ENCODE measurements around the gene KCNK13.
"Not testable (repeated sequence)": the region's sequence is repeated elsewhere in the genome, so short reads cannot be mapped to it uniquely, and the experiment has no call there.

The KCNK13 gene

GRCh38 chr14:90060965-90061684 lies 669 bp upstream of the KCNK13 start:
- DNase-seq (ENCODE audit: low read depth) = no peak

- no peak for DNase-seq (ENCODE audit: low read depth)
Measured at GRCh38 chr14:90062127-90062794, 467 bp downstream of the KCNK13 start.

GRCh38 chr14:90062822-90063539 lies 1.2 kb downstream of the KCNK13 start:
- DNase-seq (ENCODE audit: low read depth) = no peak

GRCh38 chr14:90072350-90072749 lies 10.6 kb downstream of the KCNK13 start:
- no peak for DNase-seq (ENCODE audit: low read depth)

- no peak for DNase-seq (ENCODE audit: low read depth)
Measured at GRCh38 chr14:90079576-90079975, 17.8 kb downstream of the KCNK13 start.

- DNase-seq (ENCODE audit: low read depth) = no peak
Measured at GRCh38 chr14:90087433-90087832, 25.6 kb downstream of the KCNK13 start.

GRCh38 chr14:90088176-90088575 lies 26.4 kb downstream of the KCNK13 start:
- no peak for DNase-seq (ENCODE audit: low read depth)

- not testable (repeated sequence) for DNase-seq (ENCODE audit: low read depth)
Measured at GRCh38 chr14:90089486-90089885, 27.7 kb downstream of the KCNK13 start.

GRCh38 chr14:90091393-90091792 lies 29.6 kb downstream of the KCNK13 start:
- no peak for DNase-seq (ENCODE audit: low read depth)

- no peak for DNase-seq (ENCODE audit: low read depth)
Measured at GRCh38 chr14:90093942-90094595, 32.3 kb downstream of the KCNK13 start.

- DNase-seq (ENCODE audit: low read depth) = no peak
Measured at GRCh38 chr14:90095096-90095495, 33.3 kb downstream of the KCNK13 start.

- no peak for DNase-seq (ENCODE audit: low read depth)
Measured at GRCh38 chr14:90096566-90096965, 34.8 kb downstream of the KCNK13 start.

- no peak for DNase-seq (ENCODE audit: low read depth)
Measured at GRCh38 chr14:90103808-90104207, 42.0 kb downstream of the KCNK13 start.

GRCh38 chr14:90105756-90106155 lies 44.0 kb downstream of the KCNK13 start:
- DNase-seq (ENCODE audit: low read depth) = no peak

GRCh38 chr14:90107789-90108188 lies 46.0 kb downstream of the KCNK13 start:
- DNase-seq (ENCODE audit: low read depth) = no peak

- DNase-seq (ENCODE audit: low read depth) = no peak
Measured at GRCh38 chr14:90109858-90110257, 48.1 kb downstream of the KCNK13 start.

GRCh38 chr14:90111895-90112534 lies 50.2 kb downstream of the KCNK13 start:
- DNase-seq (ENCODE audit: low read depth) = no peak

- DNase-seq (ENCODE audit: low read depth) = no peak
Measured at GRCh38 chr14:90114554-90114953, 52.8 kb downstream of the KCNK13 start.

- DNase-seq (ENCODE audit: low read depth) = no peak
Measured at GRCh38 chr14:90115780-90116179, 54.0 kb downstream of the KCNK13 start.

- DNase-seq (ENCODE audit: low read depth) = no peak
Measured at GRCh38 chr14:90116444-90116843, 54.6 kb downstream of the KCNK13 start.

- DNase-seq (ENCODE audit: low read depth) = no peak
Measured at GRCh38 chr14:90118027-90118426, 56.2 kb downstream of the KCNK13 start.

GRCh38 chr14:90126260-90126659 lies 64.5 kb downstream of the KCNK13 start:
- no peak for DNase-seq (ENCODE audit: low read depth)

All from activated T-helper 9 cell treated with anti-CD3 and anti-CD28 coated beads, Interleukin-2, amount 50 U/mL, for 16 hours (primary cell).